ENCODE data around the gene MIA3.

DNA sequence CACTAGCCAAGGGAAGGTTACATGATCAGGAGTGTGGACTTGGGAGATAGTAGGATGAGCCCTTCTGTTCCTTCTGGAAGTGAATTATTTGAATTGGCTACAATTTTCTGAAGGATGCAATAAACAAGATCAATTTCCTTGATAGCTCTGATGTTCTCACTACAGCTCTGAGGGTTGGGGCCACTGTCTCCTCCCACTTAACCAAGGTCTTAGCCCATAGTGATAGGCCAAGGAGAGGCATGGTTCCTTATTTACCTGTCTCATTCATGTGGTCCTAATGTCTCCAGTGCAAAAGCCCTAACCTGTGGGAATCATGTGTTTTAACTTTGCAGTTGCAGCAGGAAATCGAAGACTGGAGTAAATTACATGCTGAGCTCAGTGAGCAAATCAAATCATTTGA lies 34.8 kb downstream of the MIA3 start:
- TF ChIP-seq, protein P1, sequence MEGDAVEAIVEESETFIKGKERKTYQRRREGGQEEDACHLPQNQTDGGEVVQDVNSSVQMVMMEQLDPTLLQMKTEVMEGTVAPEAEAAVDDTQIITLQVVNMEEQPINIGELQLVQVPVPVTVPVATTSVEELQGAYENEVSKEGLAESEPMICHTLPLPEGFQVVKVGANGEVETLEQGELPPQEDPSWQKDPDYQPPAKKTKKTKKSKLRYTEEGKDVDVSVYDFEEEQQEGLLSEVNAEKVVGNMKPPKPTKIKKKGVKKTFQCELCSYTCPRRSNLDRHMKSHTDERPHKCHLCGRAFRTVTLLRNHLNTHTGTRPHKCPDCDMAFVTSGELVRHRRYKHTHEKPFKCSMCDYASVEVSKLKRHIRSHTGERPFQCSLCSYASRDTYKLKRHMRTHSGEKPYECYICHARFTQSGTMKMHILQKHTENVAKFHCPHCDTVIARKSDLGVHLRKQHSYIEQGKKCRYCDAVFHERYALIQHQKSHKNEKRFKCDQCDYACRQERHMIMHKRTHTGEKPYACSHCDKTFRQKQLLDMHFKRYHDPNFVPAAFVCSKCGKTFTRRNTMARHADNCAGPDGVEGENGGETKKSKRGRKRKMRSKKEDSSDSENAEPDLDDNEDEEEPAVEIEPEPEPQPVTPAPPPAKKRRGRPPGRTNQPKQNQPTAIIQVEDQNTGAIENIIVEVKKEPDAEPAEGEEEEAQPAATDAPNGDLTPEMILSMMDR (conservative IDR thresholded peaks at IDR 0.05; ENCODE audit: low read length): no peak
- no peak for TF ChIP-seq EZH2phosphoT487 (IDR thresholded peaks at IDR 0.05; ENCODE audit: borderline replicate concordance)
